IPS DF 19.7 (cell line): ENCODE results near the gene CLASP1.
"Not testable (repeated sequence)": the region's sequence is repeated elsewhere in the genome, so short reads cannot be mapped to it uniquely, and the experiment has no call there.

Experiments
- DNase-seq: peaks from one replicate; pipeline ENCODE4 v3.0.0-alpha.2; 2013; ENCODE audit warnings: low read depth, low spot score

Gene CLASP1

DNA sequence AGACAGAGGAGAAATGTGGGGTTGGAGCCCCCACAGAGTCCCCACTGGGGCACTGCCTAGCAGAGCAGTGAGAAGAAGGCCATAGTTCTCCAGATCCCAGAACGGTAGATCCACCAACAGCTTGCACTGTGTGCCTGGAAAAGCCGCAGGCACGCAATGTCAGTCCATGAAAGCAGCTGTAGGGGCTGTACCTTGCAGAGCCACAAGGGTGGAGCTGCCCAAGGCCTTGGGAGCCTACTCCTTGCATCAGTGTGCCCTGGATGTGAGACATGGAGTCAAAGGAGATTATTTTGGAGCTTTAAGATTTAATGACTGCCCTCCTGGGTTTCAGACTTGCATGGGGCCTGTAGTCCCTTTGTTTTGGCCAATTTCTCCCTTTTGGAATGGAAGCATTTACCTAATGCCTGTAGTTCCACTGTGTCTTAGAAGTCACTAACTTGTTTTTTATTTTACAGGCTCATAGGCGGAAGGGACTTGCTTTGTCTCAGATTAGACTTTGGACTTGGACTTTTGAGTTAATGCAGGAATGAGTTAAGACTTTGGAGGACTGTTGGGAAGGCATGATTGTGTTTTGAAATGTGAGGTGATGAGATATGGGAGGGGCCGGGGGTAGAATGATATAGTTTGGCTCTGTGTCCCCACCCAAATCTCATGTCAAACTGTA is 274.7 kb downstream of the CLASP1 start:
- DNase-seq = not testable (repeated sequence)

DNA sequence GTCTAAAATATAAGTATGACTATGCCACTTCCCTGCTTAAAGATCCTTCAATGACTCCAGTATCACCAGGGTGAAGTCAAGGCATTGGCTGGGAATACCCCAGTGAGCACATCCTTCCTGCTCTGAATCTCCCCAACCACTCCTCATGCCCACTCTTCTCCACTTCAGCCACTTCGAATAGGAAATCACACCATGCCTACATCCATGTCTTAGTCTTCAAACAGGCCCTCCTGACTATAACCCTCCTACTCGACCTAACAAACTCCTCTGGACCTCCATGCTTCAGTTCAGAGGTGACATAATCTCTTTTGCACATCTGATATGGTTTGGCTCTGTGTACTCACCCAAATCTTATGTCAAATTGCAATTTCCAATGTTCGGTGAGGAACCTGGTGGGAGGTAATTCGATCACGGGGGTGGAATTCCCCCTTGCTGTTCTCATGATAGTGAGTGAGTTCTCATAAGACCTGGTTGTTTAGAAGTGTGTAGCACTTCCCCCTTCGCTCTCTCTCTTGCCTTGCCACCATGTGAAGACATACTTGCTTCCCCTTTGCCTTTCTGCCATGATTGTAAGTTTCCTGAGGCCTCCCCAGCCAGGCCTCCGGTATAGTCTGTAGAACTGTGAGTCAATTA is 276.4 kb downstream of the CLASP1 start:
- no peak for DNase-seq

DNA sequence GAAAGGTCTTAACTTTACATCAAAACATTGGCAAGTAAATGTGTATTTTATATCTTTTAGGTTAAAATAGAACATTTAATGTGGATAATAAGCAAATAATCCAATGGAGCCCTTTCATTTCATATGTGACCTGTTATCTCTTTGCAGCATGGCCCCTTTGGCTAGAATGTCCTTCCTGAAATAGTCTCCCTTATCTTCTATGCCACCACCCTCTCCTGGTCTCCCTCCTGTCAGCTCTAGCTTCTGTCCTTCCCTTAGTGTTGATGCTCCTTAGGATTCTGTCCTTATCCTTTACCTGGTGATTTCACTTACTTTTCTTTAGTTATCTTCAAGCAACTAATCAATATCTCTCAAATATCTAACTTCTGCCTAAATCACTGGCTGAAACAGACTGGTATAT is 277.2 kb downstream of the CLASP1 start:
- DNase-seq = no peak

DNA sequence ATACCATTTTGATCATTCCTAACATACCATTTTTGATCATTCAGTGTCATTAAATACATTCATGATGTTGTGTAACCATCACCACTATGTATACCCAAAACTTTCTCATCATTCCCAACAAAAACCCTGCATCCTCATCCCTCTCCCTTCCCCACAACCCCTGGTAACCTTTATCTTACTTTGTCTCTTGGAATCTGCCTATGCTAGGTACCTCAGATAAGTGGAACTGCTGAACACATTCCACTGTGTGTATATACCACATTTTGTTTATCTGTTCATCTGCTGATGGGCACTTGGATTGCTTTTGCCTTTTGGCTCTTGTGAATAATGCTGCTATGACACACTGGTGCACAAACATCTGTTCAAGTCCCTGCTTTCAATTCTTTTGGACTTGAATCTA is 280.4 kb downstream of the CLASP1 start:
- no peak for DNase-seq

DNA sequence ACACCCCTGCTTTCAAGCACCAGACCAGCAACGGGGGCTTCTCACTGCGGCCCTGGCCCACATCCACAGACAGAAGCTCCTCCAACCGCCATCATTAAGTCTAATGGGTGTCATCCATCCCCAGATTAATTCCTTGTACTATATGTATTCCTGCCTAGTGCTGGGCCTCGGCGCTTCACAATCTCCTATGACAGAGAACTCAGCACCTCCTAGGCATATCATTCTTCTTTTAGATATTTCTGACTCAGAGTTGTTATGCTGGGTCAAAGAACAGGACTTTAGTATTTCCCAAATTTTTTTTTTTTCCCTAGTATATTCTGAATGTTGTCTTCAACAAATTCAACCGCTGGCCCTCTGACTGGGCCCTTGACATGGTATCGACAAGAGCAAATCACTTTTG is 281.1 kb downstream of the CLASP1 start:
- no peak for DNase-seq

DNA sequence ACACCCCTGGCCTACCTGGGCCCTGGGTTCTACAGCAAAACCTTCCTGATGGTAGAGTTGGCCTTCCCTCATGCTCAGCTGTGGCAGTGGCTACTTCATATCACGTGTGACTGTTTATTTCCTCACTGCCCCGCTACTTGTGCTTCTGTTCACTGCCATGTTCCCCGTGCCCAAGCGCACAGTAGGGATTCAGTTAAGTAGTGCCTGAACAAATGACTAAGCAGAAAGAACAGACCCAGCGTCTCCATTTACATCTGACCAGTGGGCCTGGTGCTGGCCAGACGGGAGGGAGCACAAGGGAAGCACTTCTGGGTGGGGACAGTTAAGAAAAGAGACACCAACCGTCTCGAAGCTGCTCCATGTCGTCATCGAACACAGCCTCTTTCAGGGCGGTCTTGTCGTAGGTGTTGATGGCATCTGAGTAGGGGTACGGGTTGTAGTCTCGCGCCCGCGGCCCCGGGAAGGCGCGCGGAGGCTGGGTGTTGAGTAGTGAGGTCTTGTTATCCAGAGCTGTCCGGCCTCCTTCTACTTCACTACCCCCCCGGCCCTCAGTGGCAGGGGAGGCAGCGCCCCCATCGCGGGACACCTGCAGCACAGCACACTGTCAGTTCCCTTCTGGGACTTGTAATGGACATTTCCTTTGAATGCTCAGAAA is 281.9 kb downstream of the CLASP1 start:
- DNase-seq = no peak

DNA sequence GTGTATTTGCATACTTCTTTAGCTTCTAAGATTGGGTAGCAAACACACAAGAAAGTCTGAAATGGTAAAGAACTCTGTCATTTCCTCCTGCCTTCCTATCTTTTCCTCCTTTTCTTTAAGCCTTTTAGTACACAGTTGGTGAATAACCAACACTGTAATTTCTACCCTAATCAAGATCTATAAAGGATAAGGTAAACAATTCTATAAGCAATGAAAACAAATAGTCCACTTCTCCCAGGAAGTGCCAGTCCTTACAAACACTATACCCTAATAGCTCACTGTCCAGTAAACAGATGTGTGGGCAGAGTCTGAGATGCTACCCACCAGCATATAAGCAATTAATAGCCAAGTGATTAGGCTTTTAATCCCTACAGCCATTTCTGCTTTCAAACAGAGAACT is 283.2 kb downstream of the CLASP1 start:
- no peak for DNase-seq

DNA sequence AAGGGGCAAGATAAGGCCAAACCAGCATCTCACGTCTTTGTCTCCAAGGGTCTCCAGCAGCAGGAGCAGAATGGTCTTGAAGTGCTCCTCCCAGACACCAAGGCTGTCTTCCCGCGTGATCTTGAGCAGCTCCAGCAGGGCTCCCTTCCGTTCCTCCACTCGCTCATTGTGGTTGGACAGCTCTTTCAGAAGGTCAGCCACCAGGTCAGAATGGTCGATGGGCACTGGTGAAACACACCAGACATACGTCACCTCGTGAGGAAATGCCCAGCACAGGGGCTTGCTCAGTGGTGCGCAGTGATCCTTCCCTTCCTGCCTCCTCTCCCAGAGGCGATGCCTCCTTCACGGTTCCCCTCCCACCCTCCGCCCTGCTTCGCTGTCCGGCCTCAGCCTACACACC is 284.2 kb downstream of the CLASP1 start:
- no peak for DNase-seq

DNA sequence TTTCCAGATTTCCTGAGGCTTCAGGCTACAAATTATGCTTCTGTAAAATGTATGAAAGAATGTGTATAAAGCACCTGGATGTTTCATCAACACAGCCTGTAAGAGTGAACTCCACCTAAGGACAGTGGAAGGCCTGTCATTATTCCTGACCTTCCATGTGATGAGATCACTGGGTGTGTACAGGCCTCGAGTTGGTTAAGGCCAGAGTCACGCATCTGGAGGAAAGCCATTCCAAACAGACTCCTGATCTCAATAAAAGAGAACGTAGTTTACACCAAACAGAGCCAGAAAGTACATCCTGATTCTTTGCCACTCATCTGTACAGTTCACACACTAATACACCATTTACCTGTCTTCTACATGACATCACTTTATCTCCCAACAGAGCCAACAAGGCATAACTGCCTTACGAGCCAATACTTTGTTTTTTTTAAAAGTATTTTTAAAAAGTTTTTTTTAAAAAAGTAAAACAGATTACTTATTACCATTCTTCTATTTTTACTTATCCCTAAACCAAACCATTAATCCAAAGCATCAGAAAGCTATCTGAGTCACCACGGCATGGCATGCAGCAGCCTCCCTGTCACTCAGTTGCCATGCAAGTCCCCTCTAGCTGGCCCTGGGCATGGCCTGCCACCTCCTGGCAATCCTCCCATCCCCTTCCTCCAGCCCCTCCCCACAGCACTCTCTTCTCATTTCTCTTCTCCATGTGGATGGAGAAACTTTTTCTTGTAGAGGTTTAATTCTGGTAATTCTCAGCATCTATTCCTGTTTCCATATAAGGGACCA is 285.4 kb downstream of the CLASP1 start:
- DNase-seq = no peak

DNA sequence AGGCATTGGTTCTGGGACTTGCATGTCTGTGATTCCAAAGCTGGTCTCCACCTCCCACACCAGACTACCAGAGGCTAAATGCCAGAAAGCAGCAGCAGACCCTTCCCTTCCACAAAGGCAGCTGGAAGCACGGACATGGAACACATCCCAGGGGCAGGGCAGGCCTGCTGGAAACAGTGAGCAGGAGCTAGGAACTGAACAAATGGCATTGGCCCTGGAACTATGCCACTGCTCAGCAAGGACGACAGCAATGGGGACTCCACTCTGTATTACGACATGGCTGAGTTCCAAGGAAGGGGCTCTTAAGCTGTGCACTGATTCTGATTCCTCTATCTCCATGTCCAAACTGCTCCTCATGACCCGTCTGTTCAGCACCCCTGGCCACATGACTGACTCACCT is 286.5 kb downstream of the CLASP1 start:
- DNase-seq = no peak

DNA sequence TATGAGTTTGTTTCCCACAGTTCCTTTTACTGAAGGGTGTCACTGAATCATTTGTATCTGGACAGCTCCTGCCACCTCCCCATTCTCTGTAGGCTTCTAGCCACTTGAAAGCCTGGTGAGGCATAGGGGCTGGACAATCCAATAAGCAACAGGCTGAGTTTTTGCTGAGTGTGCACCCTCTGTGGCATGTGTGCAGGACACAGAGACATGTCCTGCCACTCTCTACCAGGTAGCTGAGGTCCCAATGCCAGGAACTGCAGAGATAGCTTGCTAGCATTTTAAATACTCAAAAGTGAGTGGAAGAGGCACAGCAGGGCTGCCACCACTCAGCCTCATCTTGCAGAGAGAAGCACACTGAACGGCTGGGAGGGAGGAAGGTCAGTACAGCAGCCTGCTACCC is 287.0 kb downstream of the CLASP1 start:
- no peak for DNase-seq

DNA sequence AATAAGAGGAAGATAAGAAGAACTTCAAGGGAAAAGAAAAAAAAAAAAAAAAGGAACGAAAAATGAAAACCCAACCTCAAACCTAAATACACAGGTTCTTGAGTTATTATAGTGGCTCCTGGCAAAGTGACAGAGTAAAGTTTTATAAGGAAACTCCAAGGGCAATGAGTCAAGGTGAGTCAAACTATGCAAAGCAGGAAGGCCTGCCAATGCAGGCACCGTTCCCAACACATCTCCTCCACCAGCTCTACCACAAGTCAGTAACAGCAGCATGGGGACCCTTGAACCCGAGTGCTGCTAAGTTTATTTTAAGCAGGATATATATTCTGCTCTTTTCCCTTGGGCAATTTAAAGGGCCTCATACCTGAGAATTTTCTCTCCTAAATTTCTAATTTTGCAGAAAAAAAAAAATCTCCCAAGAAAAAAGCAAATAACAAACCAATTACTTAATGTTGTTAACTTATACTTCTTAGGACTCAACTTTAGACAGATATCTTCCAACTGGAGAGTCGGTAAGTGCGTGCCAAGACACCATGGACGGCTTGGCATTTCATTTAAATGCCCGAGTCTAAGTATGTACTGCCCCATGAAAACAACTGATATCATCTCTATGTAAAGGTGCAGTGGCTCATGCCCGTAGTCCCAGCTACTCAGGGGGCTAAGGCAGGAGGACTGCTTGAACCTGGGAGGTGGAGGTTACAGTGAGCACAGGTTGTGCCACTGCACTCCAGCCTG is 288.5 kb downstream of the CLASP1 start:
- no peak for DNase-seq

DNA sequence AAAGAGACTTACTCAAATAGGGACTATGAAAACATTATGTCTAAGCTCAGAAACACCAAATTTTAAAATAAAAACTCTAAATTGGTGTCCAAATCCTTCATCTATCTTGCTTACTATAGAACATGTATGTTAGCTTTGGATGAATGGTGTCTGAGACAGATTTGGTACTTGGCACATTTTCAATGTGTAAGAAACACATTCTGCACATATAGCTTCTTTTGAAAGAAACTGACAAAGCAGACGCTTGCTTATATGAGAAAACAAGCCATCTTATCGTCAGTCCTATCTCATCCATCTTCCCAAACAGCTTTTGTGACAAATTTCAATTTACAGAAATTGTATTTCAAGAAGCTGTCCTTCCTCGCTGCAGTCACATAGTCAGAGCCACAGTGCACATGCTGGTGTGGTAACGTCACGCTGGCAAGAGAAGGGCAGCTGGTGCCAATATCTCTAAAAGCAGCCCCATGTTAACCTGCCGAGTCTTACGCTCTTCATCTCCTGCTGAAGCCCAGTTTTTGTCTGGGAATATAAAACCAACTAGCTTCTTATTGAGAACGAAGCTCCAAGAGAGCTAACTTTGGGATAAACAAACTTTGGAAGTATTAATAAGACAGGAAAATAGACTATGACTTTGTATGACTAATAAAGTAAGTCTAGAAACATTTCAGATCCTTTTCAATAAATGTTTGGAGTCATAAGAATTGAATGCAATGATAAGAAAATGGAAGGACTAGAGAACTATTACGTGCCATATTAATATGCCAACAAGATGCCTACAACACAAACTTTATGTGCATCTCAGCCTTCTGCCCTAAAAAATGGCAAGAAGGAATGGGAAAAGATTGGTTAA is 289.3 kb downstream of the CLASP1 start:
- DNase-seq = no peak

DNA sequence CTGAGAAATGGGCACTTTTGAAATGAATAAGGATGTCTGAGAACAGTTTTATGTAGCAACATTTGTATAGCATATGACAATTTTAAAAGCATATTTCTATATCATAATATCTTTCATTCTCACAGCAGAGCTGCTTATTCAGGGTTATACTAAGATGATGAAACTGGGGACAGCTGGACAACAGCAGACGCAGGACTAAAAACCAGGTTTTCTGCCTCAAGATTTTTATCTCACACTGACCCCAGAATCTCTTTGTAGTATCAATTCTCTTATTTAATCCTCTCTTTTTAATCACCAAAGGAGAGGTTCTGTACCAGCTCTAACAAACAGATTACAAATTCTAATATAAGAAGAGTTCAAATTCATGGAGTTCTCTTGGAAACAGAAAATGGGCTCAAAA is 290.1 kb downstream of the CLASP1 start:
- DNase-seq = no peak

DNA sequence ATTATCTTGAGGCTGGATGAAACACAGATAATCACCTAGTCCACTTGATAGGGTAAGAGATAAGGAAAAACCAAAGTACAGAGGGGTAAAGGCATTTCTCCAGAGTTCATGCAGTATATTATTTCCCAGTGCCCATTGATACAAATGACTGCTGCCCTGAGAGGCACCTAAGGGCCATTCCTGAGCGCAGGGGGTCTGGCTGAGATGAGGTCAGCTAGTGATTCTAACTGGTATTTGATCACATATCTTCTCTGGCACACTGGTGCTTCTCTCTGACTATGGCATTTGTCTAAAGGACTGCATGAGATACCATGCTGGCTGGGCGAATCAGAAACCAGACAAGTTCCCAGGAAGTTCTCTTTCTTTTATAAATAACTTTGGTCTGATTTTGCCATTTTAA is 291.0 kb downstream of the CLASP1 start:
- DNase-seq = no peak

DNA sequence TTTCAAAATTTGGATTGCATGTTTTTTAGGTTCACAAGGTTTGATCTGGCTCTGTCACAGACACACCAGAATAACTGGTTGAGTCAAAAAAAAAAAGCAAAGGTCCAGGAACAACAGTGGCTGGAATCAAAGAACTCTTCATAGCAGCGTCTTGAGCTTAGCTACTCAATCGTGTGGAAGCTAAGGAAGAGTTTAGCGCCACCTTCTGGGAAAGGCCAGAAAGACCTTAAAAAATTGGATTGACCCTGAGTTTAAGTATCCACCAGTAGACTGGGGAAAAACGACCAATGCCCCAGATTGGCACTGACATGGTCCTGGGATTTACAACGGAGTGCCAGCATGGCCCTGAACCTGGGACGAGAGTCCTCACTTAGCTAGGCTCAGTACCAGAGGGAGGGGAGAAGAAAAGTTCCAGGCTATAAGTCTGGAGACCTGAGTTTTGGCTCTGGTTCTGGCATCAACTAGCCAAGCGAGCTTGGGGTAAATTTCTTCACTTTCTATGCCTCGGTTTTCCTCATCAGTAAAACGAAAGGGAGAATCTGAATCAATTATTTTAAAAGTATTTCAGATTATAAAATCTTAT is 293.1 kb downstream of the CLASP1 start:
- no peak for DNase-seq

DNA sequence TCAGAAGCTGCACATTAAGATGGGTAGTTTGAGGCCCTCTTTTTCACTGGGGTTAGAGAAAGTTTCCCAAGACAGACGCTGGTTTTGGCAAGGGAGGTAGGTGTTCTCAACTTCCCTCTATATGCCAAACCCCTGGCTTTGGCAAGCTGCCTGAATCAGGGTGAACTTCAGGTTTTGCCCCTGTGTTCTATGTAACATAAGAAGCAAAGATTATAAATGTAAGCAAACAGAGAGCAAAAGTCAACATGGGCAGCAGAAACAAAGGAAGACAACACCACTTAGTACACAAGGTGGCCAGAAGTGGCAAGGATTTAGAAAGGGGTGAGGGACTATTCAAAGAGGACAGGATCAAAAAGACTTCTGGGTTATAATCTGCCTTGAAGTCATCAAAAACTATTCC is 293.8 kb downstream of the CLASP1 start:
- DNase-seq = no peak

DNA sequence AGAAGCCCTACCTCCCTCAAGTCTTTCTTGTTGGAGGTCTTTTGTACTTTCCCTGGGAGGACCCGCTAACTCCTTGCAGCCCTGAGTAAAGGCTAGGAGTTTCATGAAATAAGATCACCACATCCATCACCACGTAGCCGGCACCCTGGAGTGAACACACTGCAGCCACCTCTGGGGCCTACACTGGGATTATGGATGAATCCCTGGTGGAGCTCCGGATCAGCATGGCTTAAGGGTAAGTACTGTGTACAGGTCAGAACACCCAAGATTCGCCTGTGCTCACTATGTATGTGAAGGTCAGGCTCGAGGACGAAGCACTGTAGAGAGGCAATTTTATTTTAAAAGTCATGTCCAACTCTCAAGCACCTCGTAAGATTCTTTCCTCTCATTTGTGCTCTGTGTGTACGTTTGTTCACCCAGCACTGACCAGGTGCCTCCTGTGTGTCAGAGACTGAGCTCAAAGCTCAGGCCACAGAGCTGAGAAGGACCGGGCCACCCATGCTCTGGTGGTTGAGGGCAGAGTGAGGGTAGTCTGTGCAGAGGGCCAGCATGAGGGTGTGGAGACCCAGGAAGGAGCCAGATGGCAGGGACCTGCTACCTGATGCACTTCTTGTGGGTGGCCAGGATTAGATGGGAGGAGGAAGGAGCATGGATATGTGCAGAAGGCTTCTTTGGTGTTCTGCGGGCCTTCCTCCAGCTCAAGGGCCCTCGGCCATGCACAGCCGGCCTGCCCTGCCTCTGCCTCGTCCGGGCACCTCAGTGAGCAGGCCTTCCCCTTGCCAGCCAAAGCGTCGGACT is 297.5 kb downstream of the CLASP1 start:
- no peak for DNase-seq

DNA sequence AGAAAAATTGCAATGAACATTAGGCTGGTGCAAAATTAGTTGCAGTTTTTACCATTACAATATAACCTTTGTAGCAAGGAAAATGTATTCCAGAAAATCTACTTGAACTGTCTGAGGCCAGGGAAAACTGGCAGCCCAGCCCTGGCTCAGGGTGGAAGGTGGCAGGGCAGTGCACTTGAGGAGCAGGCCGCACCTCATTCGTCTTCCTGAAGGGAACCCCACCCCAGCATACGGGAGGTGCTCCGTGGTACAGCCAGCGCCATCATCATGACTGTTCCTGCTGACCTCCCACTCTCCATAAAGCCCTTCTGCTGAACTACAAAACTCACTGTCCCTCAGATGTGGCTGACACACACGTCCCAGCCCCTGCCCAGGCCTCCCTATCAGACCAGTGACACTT is 298.4 kb downstream of the CLASP1 start:
- DNase-seq = no peak

DNA sequence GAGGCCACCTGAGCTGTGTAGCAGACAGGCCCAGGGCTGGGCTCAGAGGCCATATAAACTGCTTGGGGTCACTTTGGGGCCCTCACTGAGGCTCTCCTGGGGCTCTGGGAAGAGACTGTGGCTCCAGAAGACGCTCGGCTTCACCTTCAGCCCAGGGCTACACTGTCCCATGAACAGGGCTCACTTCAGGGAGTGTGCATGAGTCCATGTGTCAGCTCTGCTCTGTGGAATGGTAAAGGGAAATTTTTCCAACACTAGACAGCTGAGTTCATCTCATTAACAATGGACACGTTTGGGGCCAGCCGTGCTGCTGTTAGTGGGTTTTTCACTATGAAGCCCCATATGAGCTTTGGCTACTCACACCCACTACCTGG is 298.9 kb downstream of the CLASP1 start:
- no peak for DNase-seq
